ENCODE results near the gene COL5A1. TPM values are rescaled to one million over a fixed set of nuclear protein-coding genes. Genes with fewer than 3 reads are reported as not detected.

Gene COL5A1
- total RNA-seq, 1 experiment from 2014 or later: 9.5 TPM

- TF ChIP-seq CTCF (conservative IDR thresholded peaks at IDR 0.05): no peak
- no peak overlapping the region for H3T11ph ChIP-seq (ENCODE audit: low read length)
- no peak overlapping the region for H4K8ac ChIP-seq (replicated peaks; ENCODE audit: insufficient read length, low read depth, low read length)
- H3K27ac ChIP-seq (ENCODE audit: insufficient read length, low read depth, low read length): no peak overlapping the region
- Mint-ChIP-seq H3K36me3 (ENCODE audit: insufficient read depth in 1 of 3, low read depth in 3 of 3) (no peaks in the 10 kb centered on the region; a peak in 1 of 7 replicates), H3K9me3 (peaks cover 0 to 2% of the 10 kb centered on the region in 2 experiments; a peak in 2 of 5 replicates), H3K4me3 (no peak overlapping the region), H3K27me3 (ENCODE audit: low read depth) (peaks cover 2% of the 10 kb centered on the region; the same call in 1 of the 2 replicates), H3K27ac (no peak overlapping the region), H3K4me1 (peaks cover 5 to 14% of the 10 kb centered on the region in 2 experiments)
- no peak overlapping the region for H2BK12ac ChIP-seq (ENCODE audit: insufficient read length, low read depth, low read length)
- no peak overlapping the region for H2BK15ac ChIP-seq (ENCODE audit: low read depth, low read length)
- no peak overlapping the region for H3K56ac ChIP-seq (ENCODE audit: insufficient read length, low read depth, low read length)
- no peaks in the 10 kb centered on the region for H3K23me2 ChIP-seq (ENCODE audit: insufficient read length, low read depth, low read length, poor library complexity, severe bottlenecking)
- H3K23ac ChIP-seq (ENCODE audit: insufficient read length, low read depth, low read length): no peak overlapping the region
- H3K79me2 ChIP-seq (ENCODE audit: insufficient read depth, low read length): no peaks in the 10 kb centered on the region
- H2BK120ac ChIP-seq (ENCODE audit: low read depth, low read length, poor library complexity, severe bottlenecking): no peak overlapping the region
- no peak for DNase-seq
- WGBS (ENCODE audit: extremely low coverage, insufficient read length, low lambda C conversion rate): no CpG with 5 or more reads among the region's 15 CpGs
- H3K27me3 ChIP-seq (ENCODE audit: insufficient read depth, low read length): no peaks in the 10 kb centered on the region
- H3K14ac ChIP-seq (ENCODE audit: insufficient read depth, low read length): no peak overlapping the region; the same call in 1 of the 2 replicates
- no peak overlapping the region for H2AFZ ChIP-seq (ENCODE audit: low read length)
- no peak overlapping the region for H3K4ac ChIP-seq (ENCODE audit: low read depth, low read length)
- H2BK5ac ChIP-seq (ENCODE audit: insufficient read length, low read length): no peak overlapping the region
- no peak overlapping the region for H3K4me2 ChIP-seq (ENCODE audit: insufficient read depth, insufficient read length, low read length)
- H3K9me3 ChIP-seq (ENCODE audit: control insufficient read depth, low read depth, low read length): no peaks in the 10 kb centered on the region
- H4K91ac ChIP-seq (ENCODE audit: insufficient read length, low read depth, low read length): no peak overlapping the region
- H2AK5ac ChIP-seq (ENCODE audit: insufficient read length, low read length): no peak overlapping the region
- H4K5ac ChIP-seq (ENCODE audit: insufficient read length, low read depth, low read length): no peak overlapping the region
- no peaks in the 10 kb centered on the region for H3K79me1 ChIP-seq (ENCODE audit: insufficient read depth, low read depth, low read length, poor library complexity, severe bottlenecking)
- no peak overlapping the region for H3K18ac ChIP-seq (ENCODE audit: insufficient read length, low read depth, low read length)
- H3K4me1 ChIP-seq (ENCODE audit: insufficient read depth, low read length): no peaks in the 10 kb centered on the region
- no peaks in the 10 kb centered on the region for H4K20me1 ChIP-seq (ENCODE audit: control insufficient read depth, insufficient read depth, insufficient read length)
- H3K9ac ChIP-seq (ENCODE audit: extremely low read depth, insufficient read length, low read length): no peak overlapping the region
- H2BK20ac ChIP-seq (ENCODE audit: low read depth, low read length, poor library complexity, severe bottlenecking): no peak overlapping the region
These were observed 47.3 kb upstream of the COL5A1 start for GRCh38 chr9:134594078-134594941.
